A549 (cell line): ENCODE results near the gene DNAH11. TPM values are rescaled to one million over a fixed set of nuclear protein-coding genes. Genes with fewer than 3 reads are reported as not detected.

ENCODE experiments used
- ATAC-seq, 2 experiments: fragments of 200-7000 bp in 1 of 2; fragments of >200 bp in 1 of 2; cut with Nextera tagmentation in 1 of 2; cut with Tn5 transposase in 1 of 2; 3 replicates each; pipeline versions ENCODE4 v1.8.0 to v1.9.1; 2018 to 2020; ENCODE audit warnings: mild to moderate bottlenecking in 1 of 2, moderate library complexity in 1 of 2
- CTCF ChIA-PET: fragments of 300-600 bp; sonication (Branson Sonifier 250); formaldehyde crosslinking; extraction: SDS; loops from one replicate; lab custom pipeline; 2021; ENCODE audit warnings: antibody characterized with exemption, inconsistent platforms; lab: Yijun Ruan, JAX
- POLR2A ChIA-PET: fragments of 350-600 bp; formaldehyde crosslinking; extraction: SDS; loops from one replicate; lab custom pipeline; 2021; ENCODE audit warnings: antibody characterized with exemption, inconsistent platforms; lab: Yijun Ruan, JAX
- DNase-seq, 2 experiments: peaks; one replicate each; pipeline versions ENCODE4 v3.0.0 to v3.0.0-alpha.2; 2011 to 2016; ENCODE audit warnings: low read depth in 1 of 2, low spot score in 1 of 2
- FAIRE-seq: peaks from 2 replicates; lab custom pipeline; 2011; peaks lifted over from hg19 to GRCh38; lab: Jason Lieb, UNC
- H3K27ac ChIP-seq, 2 experiments: fragments of >200 bp; sonication (Bioruptor Twin); formaldehyde crosslinking; 3 replicates each; pipeline ENCODE4 v1.5.1; 2016 to 2017
- H3K4me1 ChIP-seq: fragments of >200 bp; sonication (Bioruptor Twin); formaldehyde crosslinking; 3 replicates; pipeline ENCODE4 v1.6.1; 2016
- H3K4me2 ChIP-seq: fragments of >200 bp; sonication (Bioruptor Twin); formaldehyde crosslinking; 3 replicates; pipeline ENCODE4 v1.6.1; 2016
- H3K4me3 ChIP-seq: fragments of >200 bp; sonication (Bioruptor Twin); formaldehyde crosslinking; 3 replicates; pipeline ENCODE4 v1.5.1; 2016
- H3K9me3 ChIP-seq: fragments of >200 bp; sonication (Bioruptor Twin); formaldehyde crosslinking; 3 replicates; pipeline ENCODE4 v1.6.1; 2016
- BHLHE40 ChIP-seq: IDR thresholded peaks from 2 replicates; pipeline ENCODE4 v1.6.1; 2012; ENCODE audit warnings: low read depth, low read length, inconsistent platforms
- CHD4 ChIP-seq: fragments of 200-600 bp; sonication (generic); IDR thresholded peaks from 2 replicates; pipeline ENCODE4 v1.6.1; 2016; ENCODE audit warnings: antibody characterized with exemption, mild to moderate bottlenecking, borderline replicate concordance
- FOSL2 ChIP-seq, 2 experiments: fragments of 450-650 bp in 1 of 2; fragments of >200 bp in 1 of 2; sonication (Bioruptor Twin) in 1 of 2; formaldehyde crosslinking; IDR thresholded peaks; 2 replicates each; pipeline versions ENCODE4 v1.5.0 to v1.6.1; 2016 to 2020; ENCODE audit warnings: mild to moderate bottlenecking in 1 of 2, moderate library complexity in 1 of 2
- GATA3 ChIP-seq: IDR thresholded peaks from 2 replicates; pipeline ENCODE4 v1.6.1; 2012; ENCODE audit warnings: borderline replicate concordance
- HOXB13 ChIP-seq: fragments of 250-450 bp; sonication (Bioruptor Pico); IDR thresholded peaks from 2 replicates; pipeline ENCODE4 v1.5.0; 2020; ENCODE audit warnings: low read depth, mild to moderate bottlenecking, moderate library complexity
- KDM5A ChIP-seq: fragments of 200-600 bp; sonication (generic); IDR thresholded peaks from 2 replicates; pipeline ENCODE4 v1.6.1; 2016; ENCODE audit warnings: antibody characterized with exemption, mild to moderate bottlenecking
- MYC ChIP-seq: IDR thresholded peaks from 2 replicates; pipeline ENCODE4 v1.6.1; 2012; ENCODE audit warnings: mild to moderate bottlenecking, inconsistent platforms, low read length, improper control_type of control experiment, borderline replicate concordance
- NFE2L2 ChIP-seq: fragments of 150-350 bp; conservative IDR thresholded peaks from 2 replicates; pipeline ENCODE4 v1.6.1; 2014; ENCODE audit warnings: low read length
- PHF8 ChIP-seq: fragments of 200-600 bp; sonication (generic); IDR thresholded peaks from 2 replicates; pipeline ENCODE4 v1.6.1; 2016; ENCODE audit warnings: low read depth, mild to moderate bottlenecking, antibody characterized with exemption, moderate library complexity, borderline replicate concordance
- POLR2A ChIP-seq: IDR thresholded peaks from 2 replicates; pipeline ENCODE4 v1.6.1; 2012; ENCODE audit warnings: mild to moderate bottlenecking, low read length
- RCOR1 ChIP-seq: fragments of 150-350 bp; IDR thresholded peaks from 2 replicates; pipeline ENCODE4 v1.6.1; 2014; ENCODE audit warnings: antibody characterized with exemption, low read length, low read depth
- RFX5 ChIP-seq: fragments of 450-650 bp; IDR thresholded peaks from 2 replicates; pipeline ENCODE4 v1.7.1; 2014; ENCODE audit warnings: antibody characterized with exemption, mild to moderate bottlenecking, moderate library complexity
- SREBF2 ChIP-seq: fragments of 450-650 bp; IDR thresholded peaks from 2 replicates; pipeline ENCODE4 v1.6.1; 2014; ENCODE audit warnings: mild to moderate bottlenecking, moderate library complexity
- TFCP2L1 ChIP-seq: fragments of 250-450 bp; sonication (Bioruptor Pico); IDR thresholded peaks from 2 replicates; pipeline ENCODE4 v1.5.0; 2021; ENCODE audit warnings: mild to moderate bottlenecking
- WGBS: methylation state at CpG from one replicate; pipeline ENCODE4 v1.1.6; 2017; ENCODE audit errors: missing lambda C conversion rate; 5-methylcytosine and 5-hydroxymethylcytosine counted together
- polyA plus RNA-seq, 4 experiments: library from polyadenylated mRNA; depleted of rRNA in 3 of 4; stranded (reverse); fragments of >200 nt; fragmentation: RNase III in 1 of 4; extraction: RNeasy Plus Mini Kit Qiagen cat#74134 plus additional on column Dnase treatment in 1 of 4; gene quantifications; 2 replicates in 3 of 4; 3 replicates in 1 of 4; pipeline ENCODE4 v1.2.3, GENCODE V29; 2011 to 2017
- TF ChIP-seq, protein P1 (sequence below): fragments of 150-350 bp; IDR thresholded peaks from 2 replicates; pipeline ENCODE4 v1.6.1; 2014; ENCODE audit warnings: low read depth, mild to moderate bottlenecking, low read length
- TF ChIP-seq, protein P2 (sequence below): fragments of 250-450 bp; sonication (Bioruptor Pico); IDR thresholded peaks from 2 replicates; pipeline ENCODE4 v1.5.0; 2021; ENCODE audit warnings: mild to moderate bottlenecking, moderate library complexity, borderline replicate concordance
- TF ChIP-seq, protein P3 (sequence below): fragments of >200 bp; sonication (Bioruptor Twin); formaldehyde crosslinking; IDR thresholded peaks from 2 replicates; pipeline ENCODE4 v1.6.1; 2016

DNAH11 gene
- polyA plus RNA-seq, 2 of the 4 experiments (the other 2 are of a cell fraction), result 0.03 to 0.13 TPM

DNA sequence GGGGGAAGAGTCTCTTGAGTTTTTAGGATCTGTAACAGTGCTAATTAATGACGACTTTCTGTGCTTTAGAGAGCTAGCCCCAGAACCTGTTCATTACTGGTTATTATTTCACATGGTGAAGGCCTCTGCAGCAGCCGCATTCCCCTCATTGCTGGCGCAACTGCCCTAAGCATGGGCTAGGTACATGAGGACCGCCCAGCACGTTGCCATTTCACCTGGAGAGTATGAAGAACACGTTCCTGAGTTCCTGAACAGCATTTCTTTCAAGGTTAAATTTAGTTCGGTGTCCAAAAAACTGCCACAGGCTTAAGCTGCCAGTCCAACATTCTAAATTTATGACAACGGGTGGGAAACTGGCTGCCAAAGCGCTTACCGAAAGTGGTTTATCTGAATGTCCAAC, 177.0 kb downstream of the DNAH11 start:
- DNase-seq (no peak), FAIRE-seq (no peak), ATAC-seq (no peak)
- WGBS, result 48% methylated on average over 10 of the region's 10 CpGs
- TF ChIP-seq, protein P1, sequence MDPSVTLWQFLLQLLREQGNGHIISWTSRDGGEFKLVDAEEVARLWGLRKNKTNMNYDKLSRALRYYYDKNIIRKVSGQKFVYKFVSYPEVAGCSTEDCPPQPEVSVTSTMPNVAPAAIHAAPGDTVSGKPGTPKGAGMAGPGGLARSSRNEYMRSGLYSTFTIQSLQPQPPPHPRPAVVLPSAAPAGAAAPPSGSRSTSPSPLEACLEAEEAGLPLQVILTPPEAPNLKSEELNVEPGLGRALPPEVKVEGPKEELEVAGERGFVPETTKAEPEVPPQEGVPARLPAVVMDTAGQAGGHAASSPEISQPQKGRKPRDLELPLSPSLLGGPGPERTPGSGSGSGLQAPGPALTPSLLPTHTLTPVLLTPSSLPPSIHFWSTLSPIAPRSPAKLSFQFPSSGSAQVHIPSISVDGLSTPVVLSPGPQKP, result no peak
- TF ChIP-seq RCOR1, result no peak
- no peak for TF ChIP-seq PHF8
- TF ChIP-seq NFE2L2, result no peak
- TF ChIP-seq FOSL2 (IDR thresholded peaks at IDR 0.05), result no peak
- TF ChIP-seq FOSL2 (CRISPR knock-in tag; IDR thresholded peaks at IDR 0.05), result no peak
- TF ChIP-seq HOXB13 (CRISPR knock-in tag), result no peak
- no peak for TF ChIP-seq TFCP2L1 (CRISPR knock-in tag)
- no peak for TF ChIP-seq CHD4
- no peak for TF ChIP-seq BHLHE40
- TF ChIP-seq GATA3, result no peak
- TF ChIP-seq KDM5A, result no peak
- TF ChIP-seq SREBF2, result no peak
- TF ChIP-seq, protein P2, sequence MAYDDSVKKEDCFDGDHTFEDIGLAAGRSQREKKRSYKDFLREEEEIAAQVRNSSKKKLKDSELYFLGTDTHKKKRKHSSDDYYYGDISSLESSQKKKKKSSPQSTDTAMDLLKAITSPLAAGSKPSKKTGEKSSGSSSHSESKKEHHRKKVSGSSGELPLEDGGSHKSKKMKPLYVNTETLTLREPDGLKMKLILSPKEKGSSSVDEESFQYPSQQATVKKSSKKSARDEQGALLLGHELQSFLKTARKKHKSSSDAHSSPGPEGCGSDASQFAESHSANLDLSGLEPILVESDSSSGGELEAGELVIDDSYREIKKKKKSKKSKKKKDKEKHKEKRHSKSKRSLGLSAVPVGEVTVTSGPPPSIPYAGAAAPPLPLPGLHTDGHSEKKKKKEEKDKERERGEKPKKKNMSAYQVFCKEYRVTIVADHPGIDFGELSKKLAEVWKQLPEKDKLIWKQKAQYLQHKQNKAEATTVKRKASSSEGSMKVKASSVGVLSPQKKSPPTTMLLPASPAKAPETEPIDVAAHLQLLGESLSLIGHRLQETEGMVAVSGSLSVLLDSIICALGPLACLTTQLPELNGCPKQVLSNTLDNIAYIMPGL (CRISPR knock-in tag), result no peak
- TF ChIP-seq MYC, result no peak
- ChIA-PET CTCF (no interaction called here), POLR2A (no interaction called here)
- Histone ChIP-seq H3K4me3 (no peak overlapping the region), H3K4me1 (no peaks in the 10 kb centered on the region), H3K9me3 (no peaks in the 10 kb centered on the region), H3K4me2 (no peak overlapping the region), H3K27ac (no peak overlapping the region)

GRCh38 chr7:21722371-21722770, 179.5 kb downstream of the DNAH11 start:
- FAIRE-seq (no peak), ATAC-seq (no peak), DNase-seq (no peak)
- Histone ChIP-seq H3K4me1 (no peaks in the 10 kb centered on the region), H3K27ac (no peak overlapping the region), H3K4me3 (no peak overlapping the region), H3K9me3 (no peaks in the 10 kb centered on the region), H3K4me2 (no peak overlapping the region)
- POLR2A ChIA-PET, result no interaction called here
- TF ChIP-seq, protein P3, sequence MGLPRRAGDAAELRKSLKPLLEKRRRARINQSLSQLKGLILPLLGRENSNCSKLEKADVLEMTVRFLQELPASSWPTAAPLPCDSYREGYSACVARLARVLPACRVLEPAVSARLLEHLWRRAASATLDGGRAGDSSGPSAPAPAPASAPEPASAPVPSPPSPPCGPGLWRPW, result no peak
- TF ChIP-seq RFX5, result no peak
- WGBS, result 9% methylated on average over 4 of the region's 4 CpGs
- CTCF ChIA-PET, result interaction anchor here (0.6 kb wide), 1 partner anchor 353 kb away, joined by 4 read pairs; no protein-coding TSS in a partner anchor

GRCh38 chr7:21724562-21724961, 181.7 kb downstream of the DNAH11 start:
- CTCF ChIA-PET, result no interaction called here
- POLR2A ChIA-PET, result no interaction called here
- TF ChIP-seq POLR2A, result no peak
- Histone ChIP-seq H3K4me1 (no peaks in the 10 kb centered on the region), H3K9me3 (no peaks in the 10 kb centered on the region), H3K4me3 (no peak overlapping the region), H3K4me2 (no peak overlapping the region), H3K27ac (no peak overlapping the region)
- DNase-seq (no peak), ATAC-seq (no peak), FAIRE-seq (no peak)
- 6% methylated on average over 2 of the region's 3 CpGs for WGBS

DNA sequence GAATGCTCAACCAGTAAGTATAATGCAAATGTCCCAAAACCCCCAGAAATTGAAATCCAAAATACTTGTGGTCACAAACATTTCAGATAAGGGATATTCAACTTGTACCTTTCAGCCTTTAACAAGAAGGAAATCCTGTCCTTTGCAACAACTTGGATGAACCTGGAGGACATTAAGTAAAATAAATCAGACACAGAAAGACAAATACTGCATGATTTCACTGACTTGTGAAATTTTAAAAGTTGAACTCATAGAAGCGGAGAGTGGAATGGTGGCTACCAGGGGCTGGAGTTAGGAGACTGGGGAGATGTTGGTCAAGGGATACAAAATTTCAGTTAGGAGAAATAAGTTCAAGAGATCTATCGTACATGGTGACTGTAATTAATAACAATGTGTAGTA, 187.6 kb downstream of the DNAH11 start:
- ATAC-seq (no peak), DNase-seq (no peak), FAIRE-seq (no peak)
- TF ChIP-seq RFX5, result no peak
- Histone ChIP-seq H3K4me1 (no peaks in the 10 kb centered on the region), H3K27ac (no peak overlapping the region), H3K9me3 (no peaks in the 10 kb centered on the region), H3K4me2 (no peak overlapping the region), H3K4me3 (no peak overlapping the region)
- CTCF ChIA-PET, result interaction anchor here (1.5 to 1.7 kb wide), 2 partner anchors 9 to 37 kb away, joined by 3 to 6 read pairs; no protein-coding TSS in a partner anchor
- WGBS, result 74% methylated on average over 2 of the region's 2 CpGs
- POLR2A ChIA-PET, result no interaction called here
